ENCODE results near the gene RYR2.
"Not testable (repeated sequence)": the region's sequence is repeated elsewhere in the genome, so short reads cannot be mapped to it uniquely, and the experiment has no call there.

RYR2 gene

GRCh38 chr1:237270353-237270752 lies 228.4 kb downstream of the RYR2 start:
- no peak for DNase-seq (ENCODE audit: low read depth)
- H3K4me3 ChIP-seq (ENCODE audit: low read depth, low read length): no peak overlapping the region
- TF ChIP-seq, protein P1, sequence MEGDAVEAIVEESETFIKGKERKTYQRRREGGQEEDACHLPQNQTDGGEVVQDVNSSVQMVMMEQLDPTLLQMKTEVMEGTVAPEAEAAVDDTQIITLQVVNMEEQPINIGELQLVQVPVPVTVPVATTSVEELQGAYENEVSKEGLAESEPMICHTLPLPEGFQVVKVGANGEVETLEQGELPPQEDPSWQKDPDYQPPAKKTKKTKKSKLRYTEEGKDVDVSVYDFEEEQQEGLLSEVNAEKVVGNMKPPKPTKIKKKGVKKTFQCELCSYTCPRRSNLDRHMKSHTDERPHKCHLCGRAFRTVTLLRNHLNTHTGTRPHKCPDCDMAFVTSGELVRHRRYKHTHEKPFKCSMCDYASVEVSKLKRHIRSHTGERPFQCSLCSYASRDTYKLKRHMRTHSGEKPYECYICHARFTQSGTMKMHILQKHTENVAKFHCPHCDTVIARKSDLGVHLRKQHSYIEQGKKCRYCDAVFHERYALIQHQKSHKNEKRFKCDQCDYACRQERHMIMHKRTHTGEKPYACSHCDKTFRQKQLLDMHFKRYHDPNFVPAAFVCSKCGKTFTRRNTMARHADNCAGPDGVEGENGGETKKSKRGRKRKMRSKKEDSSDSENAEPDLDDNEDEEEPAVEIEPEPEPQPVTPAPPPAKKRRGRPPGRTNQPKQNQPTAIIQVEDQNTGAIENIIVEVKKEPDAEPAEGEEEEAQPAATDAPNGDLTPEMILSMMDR (IDR thresholded peaks at IDR 0.05; ENCODE audit: insufficient read depth, low read depth, low read length, missing control alignments): no peak

DNA sequence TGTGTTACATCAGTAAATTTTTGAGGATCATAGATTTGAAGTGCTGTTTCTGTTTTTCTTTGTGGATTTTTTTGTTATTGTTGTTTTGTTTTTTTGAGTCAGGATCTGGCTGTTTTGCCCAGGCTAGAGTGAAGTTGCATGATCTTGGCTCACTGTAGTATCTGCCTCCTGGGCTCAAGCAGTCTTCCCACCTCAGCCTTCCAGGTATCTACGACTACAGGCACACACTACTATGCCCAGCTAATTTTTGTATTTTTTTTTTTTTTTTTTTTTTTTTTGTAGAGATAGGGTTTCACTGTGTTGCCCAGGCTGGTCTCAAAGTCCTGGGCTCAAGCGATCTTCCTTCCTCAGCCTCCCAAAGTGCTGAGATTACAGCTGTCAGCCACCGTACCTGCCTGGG lies 236.0 kb downstream of the RYR2 start:
- not testable (repeated sequence) for DNase-seq (ENCODE audit: low read depth); H3K4me3 ChIP-seq (ENCODE audit: low read depth, low read length)

DNA sequence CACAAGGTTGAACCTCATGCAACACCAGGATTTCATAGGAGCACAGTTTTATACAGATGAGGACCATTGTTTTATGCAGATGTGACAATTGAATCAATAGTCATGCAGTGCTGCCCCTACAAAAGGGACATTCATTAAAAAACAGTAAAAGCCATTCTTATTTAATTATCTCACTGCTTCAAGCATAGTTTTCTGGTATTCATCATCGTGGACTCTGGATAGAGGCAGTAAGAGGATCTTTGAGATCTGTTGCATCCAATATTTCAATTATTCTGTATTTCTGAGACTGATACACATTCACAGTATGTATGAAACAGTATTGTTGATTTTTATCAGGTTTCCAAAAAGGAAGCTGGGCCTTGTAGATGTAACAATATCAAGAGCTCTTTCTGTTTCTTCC lies 237.6 kb downstream of the RYR2 start:
- no peak overlapping the region for H3K4me3 ChIP-seq (ENCODE audit: low read depth, low read length)
- TF ChIP-seq, protein P1 (IDR thresholded peaks at IDR 0.05; ENCODE audit: insufficient read depth, low read depth, low read length, missing control alignments): no peak
- no peak for DNase-seq (ENCODE audit: low read depth)

DNA sequence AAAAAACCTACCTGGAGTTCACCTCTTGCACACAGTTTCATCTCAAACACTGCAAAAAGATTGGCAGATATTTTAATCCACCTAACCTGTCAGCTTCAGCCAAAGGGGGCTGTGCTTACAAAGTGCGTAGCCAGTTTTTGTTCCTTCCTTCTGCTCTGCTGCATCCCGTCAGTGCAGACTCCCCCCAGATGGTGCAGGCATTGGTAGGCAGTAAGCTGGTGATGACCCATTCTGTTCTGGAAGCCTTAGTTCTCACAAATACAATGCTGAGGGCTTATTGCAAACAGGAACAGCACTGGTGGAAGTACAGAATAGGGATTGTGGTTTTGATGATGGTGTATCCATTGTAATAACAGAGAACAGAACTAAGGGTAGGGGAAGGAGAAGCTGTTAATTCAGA lies 239.5 kb downstream of the RYR2 start:
- TF ChIP-seq, protein P1 (IDR thresholded peaks at IDR 0.05; ENCODE audit: insufficient read depth, low read depth, low read length, missing control alignments): no peak
- H3K4me3 ChIP-seq (ENCODE audit: low read depth, low read length): no peak overlapping the region
- no peak for DNase-seq (ENCODE audit: low read depth)

GRCh38 chr1:237282208-237282783 lies 240.3 kb downstream of the RYR2 start:
- H3K4me3 ChIP-seq (ENCODE audit: low read depth, low read length): no peak overlapping the region
- DNase-seq (ENCODE audit: low read depth): no peak
- TF ChIP-seq, protein P1 (IDR thresholded peaks at IDR 0.05; ENCODE audit: insufficient read depth, low read depth, low read length, missing control alignments): no peak

DNA sequence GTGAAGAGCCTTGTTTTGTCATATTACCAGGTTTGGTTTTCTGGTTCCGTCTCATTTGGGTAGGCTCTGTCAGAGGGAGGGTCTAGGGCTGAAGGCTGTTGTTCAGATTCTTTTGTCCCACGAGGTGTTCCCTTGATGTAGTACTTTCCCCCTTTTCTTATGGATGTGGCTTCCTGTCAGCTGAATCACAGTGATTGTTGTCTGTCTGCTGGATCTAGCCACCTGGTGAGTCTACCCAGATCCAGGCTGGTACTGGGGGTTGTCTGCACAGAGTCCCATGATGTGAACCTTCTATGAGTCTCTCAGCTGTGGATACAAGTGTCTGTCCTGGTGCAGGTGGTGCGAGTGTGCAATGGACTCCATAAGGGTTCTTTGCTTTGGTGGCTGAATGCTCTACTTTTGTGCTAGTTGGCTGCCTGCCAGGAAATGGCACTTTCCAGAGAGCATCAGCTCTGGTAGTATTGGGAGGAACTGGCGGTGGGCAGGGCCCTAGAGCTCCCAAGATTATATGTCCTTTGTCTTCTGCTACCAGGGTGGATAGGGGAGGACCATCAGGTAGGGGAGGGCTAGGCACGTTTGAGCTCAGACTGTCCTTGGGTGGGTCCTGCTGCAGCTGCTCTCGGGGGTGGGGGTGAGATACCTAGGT lies 246.0 kb downstream of the RYR2 start:
- DNase-seq (ENCODE audit: low read depth): no peak
- TF ChIP-seq, protein P1 (IDR thresholded peaks at IDR 0.05; ENCODE audit: insufficient read depth, low read depth, low read length, missing control alignments): no peak
- H3K4me3 ChIP-seq (ENCODE audit: low read depth, low read length): no peak overlapping the region

GRCh38 chr1:237293804-237294203 lies 251.8 kb downstream of the RYR2 start:
- TF ChIP-seq, protein P1 (IDR thresholded peaks at IDR 0.05; ENCODE audit: insufficient read depth, low read depth, low read length, missing control alignments): no peak
- H3K4me3 ChIP-seq (ENCODE audit: low read depth, low read length): no peak overlapping the region
- no peak for DNase-seq (ENCODE audit: low read depth)
